Trophoblast cell (in vitro differentiated cells and primary cell): ENCODE data around the gene PRG2.

Experiments
- DNase-seq, 2 donors: peaks; one replicate each; pipeline ENCODE4 v3.0.0-alpha.2; 2016
- H2AFZ ChIP-seq: 2 replicates; pipeline ENCODE4 v1.6.1; 2013; ENCODE audit warnings: low read length, moderate library complexity, mild to moderate bottlenecking; ENCODE audit not compliant: insufficient read depth, poor library complexity
- H2AK5ac ChIP-seq: 2 replicates; pipeline ENCODE4 v1.6.1; 2013; ENCODE audit warnings: mild to moderate bottlenecking, low read length
- H2BK120ac ChIP-seq: 2 replicates; pipeline ENCODE4 v1.6.1; 2013; ENCODE audit warnings: low read length, mild to moderate bottlenecking, moderate library complexity; ENCODE audit not compliant: insufficient read depth, poor library complexity
- H2BK12ac ChIP-seq: 2 replicates; pipeline ENCODE4 v1.6.1; 2013; ENCODE audit warnings: mild to moderate bottlenecking, low read length, moderate library complexity
- H2BK5ac ChIP-seq: 2 replicates; pipeline ENCODE4 v1.6.1; 2013; ENCODE audit warnings: low read length, low read depth, moderate library complexity, mild to moderate bottlenecking; ENCODE audit not compliant: poor library complexity
- H3K14ac ChIP-seq: 2 replicates; pipeline ENCODE4 v1.6.1; 2013; ENCODE audit warnings: mild to moderate bottlenecking, low read length
- H3K18ac ChIP-seq: 2 replicates; pipeline ENCODE4 v1.6.1; 2013; ENCODE audit warnings: mild to moderate bottlenecking, low read length
- H3K23ac ChIP-seq: 2 replicates; pipeline ENCODE4 v1.6.1; 2013; ENCODE audit warnings: low read length
- H3K27ac ChIP-seq: 2 replicates; pipeline ENCODE4 v1.5.1; 2013; ENCODE audit warnings: low read depth, mild to moderate bottlenecking, inconsistent platforms, low read length, moderate library complexity
- H3K27me3 ChIP-seq: 2 replicates; pipeline ENCODE4 v1.6.1; 2013; ENCODE audit warnings: inconsistent platforms, mild to moderate bottlenecking, low read length, moderate library complexity; ENCODE audit not compliant: insufficient read depth
- H3K36me3 ChIP-seq, 2 experiments: 1 replicate in 1 of 2; 2 replicates in 1 of 2; pipeline ENCODE4 v1.6.1; 2013; ENCODE audit warnings: low read length in 2 of 2, mild to moderate bottlenecking in 2 of 2, moderate library complexity in 1 of 2; ENCODE audit not compliant: insufficient read depth in 2 of 2, control insufficient read depth in 1 of 2
- H3K4ac ChIP-seq: 2 replicates; pipeline ENCODE4 v1.6.1; 2013; ENCODE audit warnings: low read depth, mild to moderate bottlenecking, low read length, moderate library complexity
- H3K4me1 ChIP-seq, 2 experiments: 1 replicate in 1 of 2; 2 replicates in 1 of 2; pipeline ENCODE4 v1.6.1; 2013; ENCODE audit warnings: low read length in 2 of 2, mild to moderate bottlenecking in 2 of 2, moderate library complexity in 1 of 2; ENCODE audit not compliant: insufficient read depth in 2 of 2, control insufficient read depth in 1 of 2
- H3K4me2 ChIP-seq: 2 replicates; pipeline ENCODE4 v1.6.1; 2013; ENCODE audit warnings: inconsistent platforms, mild to moderate bottlenecking, low read length, moderate library complexity
- H3K4me3 ChIP-seq: 2 replicates; pipeline ENCODE4 v1.5.1; 2013; ENCODE audit warnings: mild to moderate bottlenecking, low read depth, low read length, inconsistent platforms
- H3K79me1 ChIP-seq: one replicate; pipeline ENCODE4 v1.6.1; 2013; ENCODE audit warnings: low read length
- H3K79me2 ChIP-seq: 2 replicates; pipeline ENCODE4 v1.6.1; 2013; ENCODE audit warnings: low read length, mild to moderate bottlenecking; ENCODE audit not compliant: control insufficient read depth, insufficient read depth, poor library complexity
- H3K9ac ChIP-seq: 2 replicates; pipeline ENCODE4 v1.6.1; 2013; ENCODE audit warnings: mild to moderate bottlenecking, low read length
- H3K9me3 ChIP-seq: 2 replicates; pipeline ENCODE4 v1.6.1; 2013; ENCODE audit warnings: low read depth, mild to moderate bottlenecking, control low read depth, inconsistent platforms, low read length; ENCODE audit not compliant: insufficient read depth
- H4K12ac ChIP-seq: 2 replicates; pipeline ENCODE4 v1.6.1; 2013; ENCODE audit warnings: low read depth, mild to moderate bottlenecking, low read length, moderate library complexity
- H4K8ac ChIP-seq: 2 replicates; pipeline ENCODE4 v1.6.1; 2013; ENCODE audit warnings: low read depth, mild to moderate bottlenecking, low read length, moderate library complexity
- H4K91ac ChIP-seq: one replicate; pipeline ENCODE4 v1.6.1; 2013; ENCODE audit warnings: low read depth, mild to moderate bottlenecking, low read length, moderate library complexity
- WGBS: extraction: QIAGEN DNeasy Blood & Tissue Kit; methylation state at CpG from one replicate; pipeline ENCODE4 v1.1.7; 2013; ENCODE audit warnings: missing lambda C conversion rate; ENCODE audit not compliant: insufficient read length, insufficient coverage; ENCODE audit errors: extremely low coverage; 5-methylcytosine and 5-hydroxymethylcytosine counted together

Gene PRG2

GRCh38 chr11:57422669-57423068 is 32.2 kb upstream of the PRG2 start:
- H3K79me1 ChIP-seq, result peaks cover 4% of the 10 kb centered on the region
- H3K4me3 ChIP-seq, result no peak overlapping the region
- no peak overlapping the region for H3K14ac ChIP-seq
- H2AK5ac ChIP-seq, result no peak overlapping the region
- H2AFZ ChIP-seq, result no peak overlapping the region
- peaks cover 6 to 15% of the 10 kb centered on the region in 2 experiments for H3K4me1 ChIP-seq
- no peak overlapping the region for H3K27ac ChIP-seq
- no peak for DNase-seq
- no peak overlapping the region for H3K9ac ChIP-seq
- no peak overlapping the region for H3K23ac ChIP-seq
- no peak overlapping the region for H2BK12ac ChIP-seq
- no CpG with 5 or more reads among the region's 4 CpGs for WGBS
- H3K9me3 ChIP-seq, result peaks cover 2% of the 10 kb centered on the region
- H4K8ac ChIP-seq, result no peak overlapping the region
- H3K18ac ChIP-seq, result no peak overlapping the region
- no peak overlapping the region for H4K91ac ChIP-seq
- H3K27me3 ChIP-seq, result no peaks in the 10 kb centered on the region
- no peak overlapping the region for H3K4me2 ChIP-seq
- H4K12ac ChIP-seq, result no peak overlapping the region
- peaks cover 3% of the 10 kb centered on the region for H3K79me2 ChIP-seq
- H3K4ac ChIP-seq, result no peak overlapping the region
- peaks cover 0 to under 1% of the 10 kb centered on the region in 2 experiments for H3K36me3 ChIP-seq
- H2BK5ac ChIP-seq, result no peak overlapping the region
- no peak overlapping the region for H2BK120ac ChIP-seq

DNA sequence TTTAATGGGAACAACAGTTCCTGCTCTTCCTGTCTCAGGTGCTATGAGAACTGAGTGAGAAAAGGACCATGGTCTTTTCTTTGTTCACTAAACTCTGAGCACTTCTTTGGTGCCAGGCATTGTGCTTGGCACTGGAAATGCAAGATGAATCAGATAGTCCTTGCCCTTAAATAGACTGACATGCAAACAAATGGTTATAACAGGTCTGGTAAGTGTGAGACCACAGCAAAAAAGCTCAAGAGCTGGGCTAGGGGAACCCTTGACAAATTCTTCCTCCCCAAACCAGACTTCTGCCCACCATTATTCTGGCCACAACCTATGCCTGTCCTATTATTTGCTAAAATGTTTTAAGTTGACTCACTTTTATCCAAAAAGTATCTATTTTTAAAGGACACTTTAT is 31.4 kb upstream of the PRG2 start:
- Histone ChIP-seq H2BK5ac (no peak overlapping the region), H4K12ac (no peak overlapping the region)

GRCh38 chr11:57421066-57421465 is 30.6 kb upstream of the PRG2 start:
- Histone ChIP-seq H3K4me1 (peaks cover 3 to 4% of the 10 kb centered on the region in 2 experiments), H3K18ac (no peak overlapping the region), H3K79me2 (no peaks in the 10 kb centered on the region), H3K79me1 (no peaks in the 10 kb centered on the region), H2BK120ac (no peak overlapping the region), H2BK12ac (no peak overlapping the region), H4K91ac (no peak overlapping the region), H3K9ac (no peak overlapping the region), H3K4me2 (no peak overlapping the region), H4K8ac (no peak overlapping the region), H3K14ac (no peak overlapping the region), H3K36me3 (peaks cover 0 to 3% of the 10 kb centered on the region in 2 experiments), H3K9me3 (peaks cover 2% of the 10 kb centered on the region), H3K27ac (no peak overlapping the region), H3K4me3 (no peak overlapping the region), H2AK5ac (no peak overlapping the region), H3K4ac (no peak overlapping the region), H2BK5ac (no peak overlapping the region), H2AFZ (no peak overlapping the region), H3K27me3 (no peaks in the 10 kb centered on the region), H3K23ac (no peak overlapping the region), H4K12ac (no peak overlapping the region)
- WGBS, result no CpG with 5 or more reads among the region's 4 CpGs
- DNase-seq, result no peak

More for the DNA sequence above, 31.4 kb upstream of the PRG2 start:
- Histone ChIP-seq H3K18ac (no peak overlapping the region), H3K79me1 (peaks cover 2% of the 10 kb centered on the region), H2AK5ac (no peak overlapping the region), H3K9ac (no peak overlapping the region), H3K36me3 (peaks cover 0 to 3% of the 10 kb centered on the region in 2 experiments), H3K14ac (no peak overlapping the region), H3K79me2 (peaks cover 3% of the 10 kb centered on the region), H3K4me1 (peaks cover 5 to 10% of the 10 kb centered on the region in 2 experiments), H3K23ac (no peak overlapping the region), H3K4me3 (no peak overlapping the region), H2AFZ (no peak overlapping the region), H4K8ac (no peak overlapping the region), H2BK12ac (no peak overlapping the region), H3K4ac (no peak overlapping the region), H2BK120ac (no peak overlapping the region), H3K27ac (no peak overlapping the region), H3K9me3 (peaks cover 2% of the 10 kb centered on the region), H3K27me3 (no peaks in the 10 kb centered on the region), H4K91ac (no peak overlapping the region), H3K4me2 (no peak overlapping the region)
- no peak for DNase-seq

DNA sequence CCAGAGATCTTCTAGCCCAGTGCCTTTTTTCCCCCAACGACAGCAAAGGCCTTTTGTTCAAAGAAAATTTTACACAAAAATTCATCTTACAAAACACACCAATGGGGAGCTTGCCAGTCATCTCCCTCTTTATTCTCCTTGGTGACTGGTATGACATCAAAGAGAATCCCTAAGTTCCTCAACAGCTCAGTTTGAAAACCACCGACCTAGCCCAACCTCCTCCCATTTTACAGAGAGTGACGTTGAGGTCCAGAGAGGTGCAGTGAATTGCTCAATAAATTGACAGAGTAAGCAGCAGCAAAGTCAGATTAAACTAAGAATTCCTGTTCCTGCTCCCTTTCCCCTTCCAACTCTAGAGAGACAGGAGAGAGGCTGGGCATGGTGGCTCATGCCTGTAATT is 28.7 kb upstream of the PRG2 start:
- Histone ChIP-seq H3K36me3 (peaks cover 0 to 3% of the 10 kb centered on the region in 2 experiments), H3K79me1 (no peaks in the 10 kb centered on the region), H4K8ac (no peak overlapping the region), H3K4ac (no peak overlapping the region), H3K18ac (no peak overlapping the region), H3K23ac (no peak overlapping the region), H2BK5ac (no peak overlapping the region), H2AK5ac (no peak overlapping the region), H3K27me3 (no peaks in the 10 kb centered on the region), H4K12ac (no peak overlapping the region), H2BK12ac (no peak overlapping the region), H3K9me3 (peaks cover 2% of the 10 kb centered on the region), H3K4me3 (no peak overlapping the region), H2AFZ (no peak overlapping the region), H3K9ac (no peak overlapping the region), H3K4me1 (no peaks in the 10 kb centered on the region), H4K91ac (no peak overlapping the region), H2BK120ac (no peak overlapping the region), H3K79me2 (no peaks in the 10 kb centered on the region), H3K14ac (no peak overlapping the region), H3K4me2 (no peak overlapping the region), H3K27ac (no peak overlapping the region)
- DNase-seq, result no peak
- WGBS, result no CpG with 5 or more reads among the region's 3 CpGs
